GM18517 (cell line): Measurements from ENCODE around the gene RAC3.

Experiments
- ATAC-seq: cut with Tn5 transposase; IDR thresholded peaks from one replicate; pipeline ENCODE4 v1.9.1; 2021; ENCODE audit warnings: mild to moderate bottlenecking, moderate library complexity; ENCODE audit not compliant: unreplicated experiment

RAC3 gene

DNA sequence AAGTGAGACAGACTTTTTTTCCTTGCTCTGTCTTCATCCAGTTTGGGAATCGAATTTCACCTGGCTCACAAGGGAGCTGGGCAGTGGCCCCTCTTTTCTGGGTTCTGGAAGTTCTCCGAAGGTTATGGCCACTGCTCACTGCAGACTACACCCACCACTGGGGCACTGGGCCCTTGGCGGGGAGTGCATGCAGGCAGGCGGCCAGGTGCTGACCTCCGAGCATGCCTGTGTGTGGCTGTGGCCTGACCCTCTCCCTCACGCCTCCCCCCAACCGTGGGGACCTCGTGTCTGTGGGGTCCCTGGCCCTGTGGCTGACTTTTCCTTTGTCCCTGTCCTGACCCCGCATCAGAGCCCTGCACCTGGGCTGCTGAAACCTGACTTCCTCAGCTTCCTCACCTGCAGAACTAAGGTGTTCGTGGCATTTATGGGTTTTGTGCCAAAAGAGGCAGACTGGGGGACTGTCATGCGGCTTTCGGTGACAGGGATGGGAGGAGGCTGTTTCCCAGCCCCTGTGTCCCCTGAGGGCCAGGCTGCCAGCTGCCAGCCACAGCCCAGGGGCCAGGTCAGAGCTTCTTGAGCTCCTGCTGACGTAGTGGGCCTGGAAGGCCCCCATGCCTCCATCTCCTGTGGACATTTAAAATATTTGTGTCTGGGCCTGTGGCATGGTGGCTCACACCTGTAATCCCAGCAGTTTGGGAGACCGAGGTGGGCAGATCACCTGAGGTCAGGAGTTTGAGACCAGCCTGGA, 32.6 kb upstream of the RAC3 start:
- no peak for ATAC-seq

DNA sequence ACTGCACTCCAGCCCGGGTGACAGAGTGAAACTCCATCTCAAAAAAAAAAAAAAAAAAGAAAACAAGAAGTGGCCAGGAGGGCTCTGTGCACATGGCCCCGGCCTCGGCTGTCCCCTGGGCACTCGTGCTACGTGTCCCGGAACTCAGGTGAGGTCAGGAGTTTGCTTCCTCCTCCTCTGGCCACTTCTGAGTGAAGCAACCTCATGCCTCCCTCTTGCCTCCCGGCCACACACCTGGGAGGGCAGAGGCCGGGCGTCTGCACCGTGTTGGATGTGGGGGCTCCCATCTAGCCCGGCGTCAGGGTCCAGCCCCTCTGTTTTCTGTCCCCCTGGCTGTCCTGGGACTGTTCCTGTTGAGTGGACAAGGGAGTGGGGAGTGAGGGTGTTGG, 31.9 kb upstream of the RAC3 start:
- ATAC-seq, result no peak

DNA sequence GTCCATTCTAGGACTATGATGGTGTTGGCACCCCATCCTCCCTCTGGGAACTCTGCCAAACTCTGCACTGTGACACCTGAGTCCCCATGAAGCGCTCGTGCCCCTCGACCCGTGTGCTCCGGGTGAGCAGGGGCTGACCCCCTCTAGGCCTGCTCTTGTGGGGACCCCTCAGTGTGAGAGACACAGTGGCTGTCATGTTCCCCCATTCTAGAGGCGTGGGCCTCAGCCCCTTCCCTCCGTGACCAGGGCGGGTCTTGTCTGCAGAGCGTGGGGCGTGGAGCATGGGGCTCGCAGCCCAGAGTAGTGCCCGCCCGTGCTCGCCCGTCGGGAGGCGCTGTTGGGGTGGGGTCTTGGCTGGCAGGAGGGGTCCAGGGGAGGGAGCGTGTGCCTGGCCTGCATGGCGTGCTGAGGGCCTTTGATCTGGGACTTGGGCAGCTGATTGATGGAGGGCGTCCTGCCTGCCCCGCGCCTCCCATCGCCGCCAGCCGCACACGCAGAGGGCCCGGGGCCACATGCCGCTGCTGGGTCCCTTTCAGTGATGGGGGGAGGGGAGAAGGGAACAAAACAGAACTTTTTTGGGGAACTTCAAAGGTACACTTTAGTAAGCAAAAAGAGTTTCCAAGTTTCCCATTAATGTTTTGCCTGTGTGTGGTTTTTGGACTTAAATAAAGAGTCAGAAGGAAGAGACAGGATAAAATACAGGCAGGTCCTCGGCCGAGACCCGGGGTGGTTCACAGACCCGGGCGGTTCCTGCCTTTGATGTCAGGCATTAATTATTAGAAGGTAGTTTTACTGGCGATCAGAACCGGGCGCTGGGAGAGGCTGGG, 31.3 kb upstream of the RAC3 start:
- no peak for ATAC-seq

GRCh38 chr17:82000803-82001570, 30.5 kb upstream of the RAC3 start:
- no peak for ATAC-seq

DNA sequence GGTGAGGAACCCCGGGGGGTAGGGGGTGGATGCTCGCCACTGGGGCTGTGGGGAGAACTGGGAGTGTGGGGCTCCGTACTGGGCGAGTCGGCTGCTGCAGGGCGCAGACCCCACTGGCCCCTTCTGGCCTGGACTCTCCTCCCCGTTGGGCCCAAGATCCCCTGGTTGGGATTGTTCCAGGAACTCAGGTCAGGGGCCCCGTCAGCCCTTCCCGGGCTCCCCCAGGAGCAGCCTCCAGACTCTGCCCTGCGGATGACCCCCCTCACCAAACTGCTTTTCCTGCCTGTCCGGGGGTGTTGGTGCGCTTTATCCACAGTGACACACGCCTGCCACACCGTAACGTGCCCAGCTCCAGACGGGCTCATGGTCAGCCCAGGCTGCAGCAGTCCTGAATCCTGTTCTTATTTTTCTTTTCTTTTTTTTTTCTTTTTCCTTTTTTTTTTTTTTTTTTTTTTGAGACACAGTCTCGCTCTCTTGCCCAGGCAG, 29.9 kb upstream of the RAC3 start:
- no peak for ATAC-seq

DNA sequence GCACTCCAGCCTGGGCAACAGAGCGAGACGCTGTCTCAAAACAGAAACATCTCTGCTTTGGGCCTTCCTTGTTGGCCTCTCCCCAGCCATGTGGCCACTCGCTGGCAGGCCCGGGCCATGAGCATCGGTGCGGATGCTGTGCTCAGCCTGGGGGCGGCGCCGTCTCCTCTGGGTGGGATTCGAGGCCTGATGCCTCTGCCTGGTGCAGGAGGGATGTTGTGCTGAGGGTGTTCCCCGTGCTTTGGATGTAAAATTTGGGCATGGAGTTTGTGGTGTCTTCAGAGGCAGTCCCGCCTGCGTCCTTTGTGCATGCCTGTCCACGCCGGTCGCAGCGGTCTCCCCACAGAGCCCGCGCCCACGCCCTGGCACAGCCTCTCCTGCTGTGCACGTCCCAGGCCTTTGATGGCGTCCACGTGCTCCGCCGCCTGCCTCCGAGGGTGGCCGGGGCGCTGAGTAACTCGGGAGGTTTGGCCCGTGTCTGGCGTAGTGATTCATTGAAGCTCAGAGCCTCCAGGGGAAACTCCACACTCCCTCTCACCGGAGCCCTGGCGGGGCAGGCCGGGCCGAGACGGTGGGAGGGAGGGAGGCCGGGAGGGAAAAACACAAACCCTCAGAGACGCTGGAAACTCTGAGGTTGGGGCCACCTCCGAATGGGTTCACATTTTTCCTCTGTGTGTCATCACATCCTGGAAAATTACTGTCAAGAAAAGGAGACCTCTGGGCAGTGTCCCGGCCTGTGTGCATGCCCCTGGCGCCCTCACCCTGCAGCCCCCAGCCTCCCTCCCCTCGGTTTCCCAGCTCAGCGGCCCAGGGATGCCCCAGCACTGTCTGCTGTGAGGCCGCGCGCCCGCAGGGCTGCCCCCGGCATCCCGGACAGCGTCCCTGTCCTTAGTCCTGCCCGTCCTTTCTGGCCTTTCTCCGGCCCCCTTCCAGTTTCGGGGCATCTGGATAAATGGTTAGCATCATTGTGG, 27.8 kb upstream of the RAC3 start:
- no peak for ATAC-seq

DNA sequence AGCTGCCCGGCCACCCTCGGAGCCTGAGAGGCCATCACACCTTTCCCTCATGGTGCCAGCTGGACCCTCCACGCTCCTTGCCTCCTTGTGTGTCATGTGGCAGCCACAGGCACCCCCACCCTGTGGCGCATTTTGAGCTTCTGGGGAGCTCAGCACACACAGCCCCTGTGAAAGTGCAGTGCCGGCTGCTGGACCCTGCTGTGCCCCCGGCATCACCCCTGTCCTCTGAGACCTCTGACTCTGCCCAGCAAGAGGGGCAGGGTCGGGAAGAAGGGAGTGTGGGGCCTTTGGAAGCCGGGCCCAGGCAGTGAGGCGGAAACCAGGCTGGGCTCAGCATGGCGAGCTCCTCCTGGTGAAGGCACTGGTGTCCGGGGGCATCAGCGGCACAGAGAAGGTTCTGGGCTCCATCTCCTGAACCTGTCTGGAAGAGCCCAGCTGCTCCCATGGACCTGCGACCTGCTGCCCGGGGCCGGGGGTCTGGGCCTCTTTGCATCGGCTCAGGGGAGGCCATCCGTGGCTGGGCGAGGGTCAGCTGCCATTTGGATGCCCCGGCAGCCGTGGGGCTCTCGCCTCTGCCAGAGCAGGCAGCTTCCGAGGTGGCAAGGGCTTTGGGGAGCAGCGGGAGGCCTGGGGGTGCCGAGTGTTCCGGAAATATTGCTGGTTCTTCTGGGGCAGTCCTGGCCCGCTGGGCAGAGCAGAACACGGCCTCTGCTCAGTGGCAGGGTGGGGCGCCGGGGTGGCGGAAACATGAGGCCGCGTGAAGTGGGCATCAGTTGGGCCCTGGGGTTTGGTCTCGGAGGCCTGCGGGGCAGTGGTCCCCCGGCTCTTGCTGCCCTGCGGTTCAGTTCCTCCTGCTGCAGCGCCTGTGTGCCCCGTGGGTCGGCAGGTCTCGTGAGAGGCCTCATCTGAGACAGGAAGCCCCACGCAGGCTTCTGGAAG, 26.7 kb upstream of the RAC3 start:
- no peak for ATAC-seq

DNA sequence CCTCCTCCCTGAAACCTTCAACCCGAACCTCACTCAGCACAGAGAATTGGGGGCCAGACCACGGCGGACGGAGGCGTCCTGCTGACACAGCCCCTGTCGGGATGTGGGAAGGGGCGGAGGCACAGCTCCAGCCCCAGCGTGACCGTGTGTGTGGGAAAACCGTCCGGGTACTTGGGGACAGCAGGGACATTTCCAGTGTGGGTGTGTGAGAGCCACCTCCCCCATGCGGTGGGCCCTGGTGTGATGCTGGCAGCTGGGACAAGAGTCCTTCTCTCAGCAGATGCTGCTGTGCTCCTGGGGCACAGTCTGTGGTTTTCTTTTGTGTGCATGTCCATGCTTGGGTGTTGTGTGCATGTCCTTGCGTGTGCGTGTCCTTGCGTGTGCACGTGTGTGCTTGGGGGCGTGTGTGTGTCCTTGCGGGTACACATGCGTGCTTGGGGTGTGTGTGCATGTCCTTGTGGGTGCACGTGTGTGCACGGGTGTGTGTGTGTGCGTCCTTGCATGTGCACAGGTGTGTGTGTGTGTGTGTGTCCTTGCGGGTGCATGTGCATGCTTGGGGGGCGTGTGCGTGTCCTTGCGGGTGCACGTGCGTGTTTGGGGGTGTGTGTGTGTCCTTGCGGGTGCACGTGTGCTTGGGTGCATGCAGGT, 25.7 kb upstream of the RAC3 start:
- ATAC-seq, result no peak

- ATAC-seq, result no peak
These were observed 24.8 kb upstream of the RAC3 start for GRCh38 chr17:82006468-82007227.

DNA sequence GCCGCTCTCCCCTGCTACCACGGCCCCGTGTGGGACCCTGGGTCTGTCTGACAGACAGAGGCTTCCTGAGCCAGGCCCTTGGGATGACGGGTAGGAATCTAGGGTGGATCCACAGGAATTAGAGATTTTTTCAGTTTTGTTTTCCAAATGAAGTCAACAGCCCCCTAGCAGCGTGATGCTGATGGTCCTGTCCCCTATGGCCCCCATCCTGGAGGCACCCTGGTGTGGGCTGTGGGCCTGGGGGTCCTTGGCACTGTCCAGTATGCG, 24.3 kb upstream of the RAC3 start:
- ATAC-seq, result no peak

DNA sequence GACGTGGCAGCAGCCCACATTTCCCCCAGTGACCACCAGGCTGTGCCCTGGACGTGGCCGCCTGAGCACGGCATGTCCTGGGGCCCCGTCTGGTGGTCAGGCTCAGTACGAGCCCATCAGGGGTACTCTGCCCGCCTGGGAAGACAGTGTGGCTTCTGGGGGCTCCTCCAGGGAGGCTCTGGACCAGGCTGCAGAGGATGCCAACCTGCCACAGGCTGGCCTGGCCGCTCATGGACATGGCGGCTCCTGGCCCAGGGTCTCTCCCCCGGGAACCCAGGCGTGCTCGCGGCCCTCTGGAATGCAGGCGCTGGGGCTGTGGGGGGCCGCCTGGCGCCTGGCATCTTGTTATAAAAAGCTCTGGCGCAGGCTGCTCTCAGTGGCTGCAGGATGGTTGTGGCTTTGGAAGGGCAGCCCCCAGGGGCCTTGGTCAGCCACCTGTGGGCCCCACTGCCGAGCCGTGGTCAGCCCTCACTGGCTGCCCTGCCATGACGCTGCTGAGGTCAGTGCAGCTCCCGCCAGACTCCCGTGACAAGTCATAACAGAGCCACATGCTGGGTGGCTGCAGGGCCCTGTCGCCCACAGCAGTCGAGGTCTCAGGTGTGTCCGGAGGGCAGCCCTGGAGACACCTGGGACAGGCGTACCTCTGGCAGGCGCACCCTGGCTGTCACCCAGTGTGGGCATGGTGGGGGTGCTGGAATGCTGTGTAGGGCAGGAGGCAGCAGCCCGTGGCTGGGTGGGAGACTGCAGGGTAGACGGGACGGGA, 23.8 kb upstream of the RAC3 start:
- no peak for ATAC-seq

GRCh38 chr17:82008258-82008940, 23.1 kb upstream of the RAC3 start:
- no peak for ATAC-seq

DNA sequence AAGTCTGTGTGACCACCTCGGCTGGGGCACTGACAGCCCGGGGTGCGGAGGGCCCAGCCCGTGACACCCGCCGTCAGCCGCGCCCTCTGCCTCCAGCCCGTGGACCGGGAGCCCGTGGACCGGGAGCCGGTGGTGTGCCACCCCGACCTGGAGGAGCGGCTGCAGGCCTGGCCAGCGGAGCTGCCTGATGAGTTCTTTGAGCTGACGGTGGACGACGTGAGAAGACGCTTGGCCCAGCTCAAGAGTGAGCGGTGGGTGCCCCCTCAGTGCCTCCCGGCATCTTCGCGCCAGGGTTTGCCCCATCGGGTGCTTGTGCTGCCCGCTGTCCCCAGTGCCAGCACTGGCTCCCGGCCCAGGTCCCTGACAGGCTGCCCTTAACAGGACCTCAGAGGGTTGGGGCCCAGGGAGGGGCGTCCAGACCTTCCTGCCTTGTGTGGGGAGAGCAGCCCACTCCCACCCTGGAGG, 22.5 kb upstream of the RAC3 start:
- no peak for ATAC-seq

GRCh38 chr17:82009413-82009812, 22.1 kb upstream of the RAC3 start:
- ATAC-seq, result no peak

DNA sequence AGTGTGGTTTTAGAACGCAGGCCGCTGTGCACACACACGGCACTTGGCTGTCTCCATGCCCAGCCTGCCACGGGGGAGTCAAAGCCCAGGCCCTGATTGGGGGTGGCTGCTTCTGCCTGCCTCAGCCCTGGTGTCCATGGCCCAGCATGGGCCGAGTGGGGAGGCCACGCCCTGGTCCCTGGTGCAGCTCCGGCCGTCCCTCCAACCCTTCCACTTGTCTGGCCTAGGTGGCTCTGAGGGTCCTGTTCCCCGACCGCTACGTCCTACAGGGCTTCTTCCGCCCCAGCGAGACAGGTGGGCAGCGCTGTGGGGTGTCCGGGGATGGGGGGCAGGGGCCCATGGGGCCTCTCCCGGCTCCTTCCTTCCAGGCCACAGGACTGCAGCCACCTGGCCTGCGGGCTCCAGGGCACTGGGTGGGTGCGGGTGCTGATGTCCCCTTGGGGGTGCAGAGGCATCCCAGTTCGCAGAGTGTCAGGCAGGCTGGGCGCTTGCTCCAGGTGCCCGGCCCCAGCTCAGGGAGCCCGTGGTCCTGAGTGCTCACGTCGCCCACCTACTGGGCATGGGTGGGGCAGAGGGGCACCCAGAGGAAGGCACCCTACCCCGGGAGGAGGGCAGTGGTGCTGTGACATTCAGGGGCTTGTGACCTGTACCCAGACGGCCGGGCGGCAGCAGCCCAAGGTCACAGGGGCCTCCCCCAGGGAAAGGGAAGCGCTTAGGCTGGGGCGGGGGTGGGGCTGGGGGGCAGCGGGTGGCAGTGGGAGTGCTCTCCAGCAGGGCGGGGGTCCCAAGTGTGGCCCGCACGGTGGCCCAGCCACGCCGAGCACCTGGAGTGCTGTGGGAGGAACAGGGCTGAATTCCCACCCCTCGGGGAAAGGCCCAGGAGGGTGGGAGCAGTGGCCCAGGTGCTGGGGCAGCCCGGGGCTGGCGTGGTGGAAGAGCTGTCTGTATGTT, 20.6 kb upstream of the RAC3 start:
- ATAC-seq, result no peak
